HG02798 (cell line): ENCODE results near the gene C1QTNF4.

ENCODE experiments used
- ATAC-seq: cut with Tn5 transposase; IDR thresholded peaks from one replicate; pipeline ENCODE4 v1.9.1; 2021; ENCODE audit warnings: mild to moderate bottlenecking; ENCODE audit not compliant: unreplicated experiment, poor library complexity

Gene C1QTNF4

DNA sequence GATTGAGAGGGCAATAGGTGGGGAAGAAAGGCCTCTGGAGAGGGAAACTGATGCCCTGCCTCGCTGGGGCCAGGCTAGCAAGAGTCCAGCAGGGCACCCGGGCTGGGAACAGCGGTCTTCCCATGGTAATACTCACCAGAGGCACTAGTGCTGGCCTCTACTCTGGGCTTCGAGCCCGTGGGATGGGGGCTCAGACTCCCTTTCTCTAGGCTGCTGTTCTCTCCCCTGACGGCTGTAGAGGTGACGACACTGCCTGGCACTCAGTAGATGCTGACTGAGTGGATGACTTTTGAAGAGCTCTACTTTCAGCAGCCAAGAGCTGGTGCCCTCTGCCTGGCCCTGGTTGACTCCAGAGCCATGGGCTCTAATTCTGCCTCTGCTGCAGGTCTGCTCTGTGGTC is 818 bp upstream of the C1QTNF4 start:
- no peak for ATAC-seq

DNA sequence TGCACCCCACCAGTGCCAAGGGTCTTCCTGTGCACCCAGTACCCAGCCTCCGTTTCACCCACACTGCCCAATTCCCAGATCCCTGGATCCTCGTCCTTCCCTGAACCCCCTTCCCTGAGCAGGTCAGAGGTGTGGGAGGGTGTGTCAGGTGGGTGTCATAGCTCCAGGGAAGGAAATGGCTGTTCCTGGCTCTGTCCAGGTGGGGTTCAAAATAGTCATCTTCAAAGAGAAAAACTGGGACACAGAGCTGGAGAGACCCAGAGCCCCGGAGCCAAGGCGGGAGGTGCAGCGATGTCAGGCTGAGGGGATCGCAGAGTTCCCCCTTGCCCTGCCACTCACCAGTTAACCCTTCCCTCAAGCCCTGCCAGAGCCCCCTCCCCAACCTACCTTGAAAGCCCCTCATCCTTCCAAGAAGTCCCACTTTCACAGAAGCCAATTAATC is 698 bp downstream of the C1QTNF4 start:
- ATAC-seq = no peak

DNA sequence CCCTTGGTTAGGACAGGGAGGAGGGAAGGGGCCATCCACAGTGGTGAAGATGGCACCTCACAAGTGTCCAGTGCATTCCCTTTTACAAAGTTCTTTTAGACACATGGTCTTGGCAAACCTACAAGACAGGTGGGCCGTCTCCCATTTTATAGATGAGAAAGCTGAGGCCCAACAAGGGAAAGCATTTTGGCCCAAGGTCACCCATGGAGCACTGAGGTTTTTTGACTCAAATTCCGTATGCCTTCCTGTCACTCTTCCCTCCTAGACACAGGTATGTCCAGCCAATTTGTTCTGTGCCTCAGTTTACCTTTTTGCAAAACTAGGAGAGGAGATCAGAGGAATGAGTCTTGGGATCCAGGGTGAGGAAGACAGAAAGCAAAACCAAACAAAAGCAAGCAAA is 1.2 kb downstream of the C1QTNF4 start:
- ATAC-seq = no peak

DNA sequence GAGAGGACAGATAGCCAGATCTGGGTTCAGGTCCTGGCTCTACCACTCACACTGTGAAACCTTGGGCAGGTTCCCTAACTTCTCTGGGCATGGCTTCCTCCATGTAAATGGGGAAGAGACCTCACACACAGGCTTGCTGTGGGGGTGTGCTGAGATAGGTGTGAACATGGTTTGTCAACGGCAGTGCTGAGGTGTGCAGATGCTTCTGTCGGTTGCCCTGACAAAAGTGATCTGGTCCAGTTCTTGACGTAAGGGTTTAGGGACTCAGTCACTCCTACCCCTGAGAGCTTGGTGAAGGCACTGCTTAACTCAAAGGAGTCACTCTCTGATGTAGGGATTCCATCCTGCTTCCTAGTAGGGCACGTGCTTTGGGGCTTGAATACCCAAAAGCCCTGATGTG is 2.0 kb downstream of the C1QTNF4 start:
- no peak for ATAC-seq

- no peak for ATAC-seq
Measured at GRCh38 chr11:47591764-47592163, 2.4 kb downstream of the C1QTNF4 start.

DNA sequence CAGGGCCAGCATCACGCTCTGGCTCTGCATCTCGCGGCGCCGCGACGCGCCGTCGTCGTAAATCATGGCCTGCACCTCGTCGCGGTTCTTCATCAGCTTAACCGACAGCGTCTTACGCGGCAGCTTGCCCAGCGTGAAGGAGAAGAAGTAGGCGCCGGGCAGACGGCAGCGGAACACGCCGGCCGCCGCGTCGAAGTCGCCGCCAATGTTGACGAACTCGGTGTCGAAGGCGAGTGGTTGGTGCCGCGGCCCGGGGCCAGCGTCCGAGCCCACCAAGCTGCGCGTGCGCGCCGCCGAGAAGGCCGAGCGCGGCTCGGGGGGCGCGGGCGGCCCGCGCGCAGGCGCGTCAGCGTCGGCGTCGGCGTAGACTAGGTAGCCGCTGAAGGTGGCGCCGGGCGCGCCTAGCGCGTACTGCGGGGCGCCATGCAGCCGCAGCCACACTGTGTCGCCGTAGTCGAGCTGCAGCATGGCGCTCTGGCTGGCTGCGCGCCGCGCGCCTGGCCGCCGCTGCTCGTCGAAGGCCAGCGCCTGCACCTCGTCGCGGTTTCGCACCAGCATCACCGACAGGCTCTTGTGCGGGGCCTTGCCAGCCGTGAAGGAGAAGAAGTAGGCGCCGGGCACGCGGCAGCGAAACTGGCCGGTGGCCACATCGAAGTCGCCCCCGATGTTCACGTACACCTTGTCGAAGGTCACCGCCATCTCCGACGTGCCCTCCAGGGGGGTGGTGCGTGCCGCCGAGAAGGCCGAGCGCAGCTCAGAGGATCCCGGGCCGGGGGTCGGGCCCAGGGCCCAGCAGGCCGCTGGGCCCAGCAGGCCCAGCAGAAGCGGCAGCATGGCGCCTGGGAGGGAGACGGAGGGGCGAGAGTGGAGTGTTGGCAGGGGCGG is 4.0 kb downstream of the C1QTNF4 start:
- ATAC-seq = no peak

DNA sequence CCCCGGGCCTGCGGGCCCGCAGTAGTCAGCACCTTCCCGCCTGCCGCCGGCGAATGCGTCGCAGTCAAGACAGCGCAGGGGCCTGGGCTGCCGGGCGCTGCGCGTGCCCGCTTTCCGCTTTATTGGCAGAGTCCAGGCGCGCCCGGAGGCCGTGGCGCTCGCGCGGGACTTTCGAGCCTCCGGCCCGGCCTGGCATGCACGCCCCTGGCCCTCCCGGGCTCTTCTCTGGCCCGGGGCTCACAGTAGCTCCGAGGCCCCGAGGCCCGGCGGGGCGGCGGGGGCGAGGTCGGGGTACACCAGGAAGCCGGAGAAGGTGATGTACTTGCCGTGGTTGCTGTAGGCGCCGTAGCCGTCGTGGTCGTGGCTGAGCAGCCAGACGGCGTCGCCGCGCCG is 4.6 kb downstream of the C1QTNF4 start:
- no peak for ATAC-seq

DNA sequence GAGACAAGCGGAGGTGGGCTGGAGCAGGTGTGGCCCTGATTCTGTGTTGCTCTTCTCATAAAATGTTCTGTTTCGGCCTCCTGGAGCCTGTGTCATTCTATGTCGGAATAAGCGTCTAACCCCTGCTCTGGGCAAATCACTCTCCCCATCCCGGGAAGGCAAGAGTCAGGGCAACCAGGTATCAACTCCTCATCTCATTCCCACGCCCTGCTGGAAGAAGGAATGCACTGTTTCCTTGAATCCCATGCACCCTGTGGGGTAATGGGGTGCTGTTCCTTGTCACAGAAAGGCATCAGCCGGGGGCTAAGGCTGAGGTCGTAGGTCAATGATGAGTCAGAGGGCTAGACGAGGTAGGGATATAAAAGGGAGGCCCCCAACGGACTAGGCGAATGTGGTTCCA is 5.1 kb downstream of the C1QTNF4 start:
- ATAC-seq = no peak

GRCh38 chr11:47587723-47588326 is 6.4 kb downstream of the C1QTNF4 start:
- no peak for ATAC-seq

DNA sequence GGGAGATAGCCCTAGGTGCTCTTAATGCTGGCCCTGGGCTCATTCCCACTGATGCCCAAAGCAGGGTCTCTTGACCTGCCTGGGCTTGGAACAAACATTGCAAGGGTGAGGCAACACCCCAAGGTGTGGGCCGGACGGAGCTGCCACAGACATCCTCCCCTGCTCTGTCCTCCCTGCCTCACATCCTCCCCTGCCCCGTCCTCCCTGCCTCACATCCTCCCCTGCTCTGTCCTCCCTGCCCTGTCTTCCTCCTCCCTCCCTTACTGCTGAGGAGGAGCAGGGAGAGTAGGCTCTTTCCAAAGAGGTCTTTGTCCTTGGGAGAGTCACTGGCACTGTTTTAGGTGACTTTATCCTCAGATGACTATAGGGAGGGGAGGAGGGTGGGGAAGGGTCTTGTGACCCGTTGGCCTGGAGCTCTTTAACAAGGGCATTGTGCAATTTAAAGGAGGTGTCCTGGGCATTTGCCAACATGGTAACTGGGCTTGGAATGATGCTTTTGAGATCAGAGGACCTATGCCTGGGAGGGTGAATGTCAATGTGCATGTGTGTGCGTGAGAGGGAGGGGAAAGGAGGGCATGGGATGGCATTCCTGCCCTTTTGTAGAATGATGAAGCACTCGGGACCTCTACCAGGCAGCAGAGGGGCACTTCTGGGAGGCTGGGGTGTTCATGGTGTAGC is 7.0 kb downstream of the C1QTNF4 start:
- no peak for ATAC-seq

DNA sequence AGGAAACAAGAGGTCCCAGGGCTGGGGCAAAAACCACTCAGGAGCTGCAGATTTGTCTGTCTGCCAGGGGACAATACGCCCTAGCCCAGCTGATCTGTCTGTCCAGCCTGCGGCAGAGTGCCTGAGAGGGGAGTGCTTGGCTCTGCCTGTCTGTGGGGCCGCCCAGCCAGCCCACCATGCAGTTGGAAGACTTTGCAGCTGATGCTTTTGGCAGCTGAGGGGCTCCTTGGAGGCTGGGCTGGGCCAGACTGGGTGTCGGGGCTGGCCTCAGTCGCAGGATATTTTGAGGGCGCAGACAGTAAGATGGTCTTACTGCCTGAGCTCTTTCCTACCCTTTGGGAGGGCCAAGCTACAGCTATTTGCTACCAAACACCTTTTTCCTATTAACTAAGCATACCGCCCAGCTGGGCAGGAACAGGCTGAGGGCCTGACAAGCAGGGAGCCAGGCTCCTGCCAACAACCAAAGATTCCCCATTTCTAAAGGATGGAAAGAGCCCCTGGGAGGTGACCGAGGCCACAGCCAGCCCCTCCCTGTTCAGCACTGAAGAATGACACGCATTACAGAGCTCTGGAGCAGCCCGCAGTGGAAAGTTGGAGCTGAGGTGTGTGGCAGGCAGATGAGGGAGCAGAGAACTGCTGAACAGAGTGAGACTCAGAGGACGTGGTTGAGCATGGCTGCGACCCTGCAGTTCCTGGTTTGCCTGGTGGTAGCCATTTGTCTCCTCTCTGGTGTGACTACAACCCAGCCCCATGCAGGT is 7.9 kb downstream of the C1QTNF4 start, which contains the start of gene FAM180B:
Gene FAM180B (plus strand): TSS at position 581 of the 758 bp plus-strand sequence. CDS start 91 bp downstream, at position 672.
- ATAC-seq = no peak

DNA sequence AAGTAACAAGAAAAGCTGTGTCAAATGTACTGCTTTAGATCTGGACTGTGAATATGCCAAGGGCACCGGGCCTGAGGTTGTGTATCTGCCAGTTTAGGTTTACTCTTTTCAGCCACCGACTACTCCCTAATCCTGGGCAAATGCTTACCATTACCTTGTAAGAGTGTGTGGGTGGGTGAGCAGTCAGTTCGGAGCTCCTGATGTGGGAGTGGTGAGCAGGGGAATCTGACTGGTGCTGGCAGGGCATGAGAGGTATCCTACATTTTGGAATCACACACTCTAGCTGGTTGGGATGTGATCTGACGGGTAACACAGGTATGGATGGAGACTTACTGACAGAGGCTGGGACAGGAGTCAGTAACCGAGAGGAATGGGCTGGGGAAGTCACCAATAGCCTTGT is 10.4 kb downstream of the C1QTNF4 start:
- no peak for ATAC-seq

DNA sequence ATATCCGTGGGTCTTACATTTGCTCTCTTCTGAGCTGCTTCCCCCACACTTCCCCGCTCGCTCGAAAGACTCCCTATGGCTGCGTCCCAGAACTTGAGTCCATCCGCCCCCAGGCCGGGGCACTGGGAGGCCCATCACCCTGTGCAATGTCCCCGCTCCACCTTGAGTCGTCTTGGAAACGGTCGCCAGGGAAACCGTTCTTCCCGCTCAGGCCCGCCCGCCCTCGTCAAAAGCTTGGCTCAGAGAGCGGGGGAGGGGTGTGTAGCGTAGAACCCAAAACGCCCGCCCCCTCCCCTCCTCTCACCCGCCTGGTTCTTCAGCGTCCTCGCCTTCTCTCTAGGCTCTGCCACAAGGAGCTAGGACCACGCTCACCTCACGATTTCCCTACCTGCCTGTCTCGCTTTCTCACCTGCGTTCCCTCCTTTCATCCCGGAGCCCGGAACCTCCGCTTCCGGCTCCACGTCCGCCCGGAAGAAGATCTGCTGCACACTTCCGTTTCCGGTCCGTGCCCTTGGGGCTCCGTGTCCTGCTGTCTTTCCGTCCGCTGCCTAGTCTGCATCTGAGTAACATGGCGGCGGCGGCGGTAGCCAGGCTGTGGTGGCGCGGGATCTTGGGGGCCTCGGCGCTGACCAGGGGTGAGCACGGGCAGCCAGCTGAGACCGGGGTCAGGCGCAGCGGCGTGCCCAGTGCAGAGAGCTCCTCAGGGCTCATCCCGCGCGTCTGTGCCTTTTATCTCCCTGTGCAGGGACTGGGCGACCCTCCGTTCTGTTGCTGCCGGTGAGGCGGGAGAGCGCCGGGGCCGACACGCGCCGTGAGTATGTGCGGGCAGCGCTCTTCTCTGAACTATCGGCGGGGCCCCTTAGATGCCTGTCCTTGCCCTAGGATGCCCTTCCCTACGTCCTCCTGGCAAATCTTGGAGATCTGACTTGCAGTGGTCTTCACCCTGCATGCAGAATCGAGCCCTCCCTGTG is 15.4 kb downstream of the C1QTNF4 start, which contains the start of the genes KBTBD4 and NDUFS3:
Gene KBTBD4 (minus strand): TSS at position 447 of the 971 bp plus-strand sequence. CDS start 19 bp downstream, at position 428.
Gene NDUFS3 (plus strand): TSS at position 551 of the 971 bp plus-strand sequence. CDS start 18 bp downstream, at position 569.
- ATAC-seq = peak; percentile 93

- ATAC-seq = no peak
Measured at GRCh38 chr11:47577460-47578041, 16.7 kb downstream of the C1QTNF4 start.

- ATAC-seq = no peak
Measured at GRCh38 chr11:47573321-47573720, 20.9 kb downstream of the C1QTNF4 start.

- ATAC-seq = no peak
Measured at GRCh38 chr11:47572715-47573255, 21.4 kb downstream of the C1QTNF4 start.

- no peak for ATAC-seq
Measured at GRCh38 chr11:47571895-47572294, 22.3 kb downstream of the C1QTNF4 start.

DNA sequence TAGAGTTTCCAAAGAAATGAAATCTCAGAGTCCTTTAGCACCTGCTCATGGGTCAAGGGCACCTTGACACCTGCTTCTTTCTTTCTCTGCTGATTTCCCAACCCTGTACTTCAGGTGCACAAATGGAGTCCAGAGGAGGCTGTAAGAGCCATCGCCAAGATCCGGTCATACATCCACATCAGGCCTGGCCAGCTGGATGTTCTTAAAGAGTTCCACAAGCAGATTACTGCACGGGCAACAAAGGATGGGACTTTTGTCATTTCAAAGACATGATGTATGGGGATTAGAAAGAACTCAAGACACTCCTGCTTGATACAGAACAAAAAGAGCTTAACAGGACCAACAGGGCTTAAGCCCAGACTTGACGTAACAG is 22.9 kb downstream of the C1QTNF4 start:
- ATAC-seq = no peak
